K562 (cell line): ENCODE results near the gene RHBDD1. TPM values are rescaled to one million over a fixed set of nuclear protein-coding genes. Genes with fewer than 3 reads are reported as not detected.

ENCODE experiments used
- BRD9 ChIP-seq: fragments of 450-650 bp; IDR thresholded peaks from 2 replicates; pipeline ENCODE4 v1.6.1; 2018; ENCODE audit warnings: low read depth; ENCODE audit not compliant: partially characterized antibody
- ELF2 ChIP-seq: fragments of 250-450 bp; sonication (Bioruptor Pico); IDR thresholded peaks from 2 replicates; pipeline ENCODE4 v1.5.0; 2021; ENCODE audit warnings: mild to moderate bottlenecking
- HDAC3 ChIP-seq: fragments of 450-650 bp; IDR thresholded peaks from 2 replicates; pipeline ENCODE4 v1.6.1; 2018; ENCODE audit warnings: borderline replicate concordance, mild to moderate bottlenecking, moderate library complexity; ENCODE audit not compliant: partially characterized antibody
- MXI1 ChIP-seq: IDR thresholded peaks from 2 replicates; pipeline ENCODE4 v1.6.1; 2011; ENCODE audit warnings: low read depth, mild to moderate bottlenecking, improper control_type of control experiment, low read length
- MYNN ChIP-seq, 2 experiments: sonication (generic); formaldehyde crosslinking in 1 of 2; IDR thresholded peaks; 2 replicates each; pipeline versions ENCODE4 v1.5.0 to v1.6.1; 2016 to 2020; ENCODE audit warnings: antibody characterized with exemption in 1 of 2, missing genetic modification reagents in 1 of 2
- NCOA2 ChIP-seq, 2 experiments: fragments of 450-650 bp; IDR thresholded peaks; 2 replicates each; pipeline ENCODE4 v1.6.1; 2018; ENCODE audit warnings: mild to moderate bottlenecking in 2 of 2, moderate library complexity in 1 of 2; ENCODE audit not compliant: partially characterized antibody in 2 of 2
- POLR2H ChIP-seq: IDR thresholded peaks from 2 replicates; pipeline ENCODE4 v1.6.1; 2016; ENCODE audit warnings: missing genetic modification characterization, low read depth, mild to moderate bottlenecking, control low read depth, missing compliant biosample characterization, moderate library complexity
- PRDM10 ChIP-seq: fragments of 450-650 bp; IDR thresholded peaks from 2 replicates; pipeline ENCODE4 v1.6.1; 2018; ENCODE audit not compliant: partially characterized antibody
- SMAD1 ChIP-seq: fragments of 150-350 bp; IDR thresholded peaks from 2 replicates; pipeline ENCODE4 v1.6.1; 2014; ENCODE audit warnings: low read length, low read depth; ENCODE audit not compliant: partially characterized antibody
- SP2 ChIP-seq: IDR thresholded peaks from 2 replicates; pipeline ENCODE4 v1.6.1; 2011; ENCODE audit warnings: mild to moderate bottlenecking, low read depth, low read length, moderate library complexity; ENCODE audit not compliant: poor library complexity, severe bottlenecking; ENCODE audit errors: extremely low read depth
- TCF7 ChIP-seq: sonication (generic); IDR thresholded peaks from 2 replicates; pipeline ENCODE4 v1.6.1; 2016; ENCODE audit warnings: antibody characterized with exemption, borderline replicate concordance
- THRAP3 ChIP-seq: fragments of 450-650 bp; IDR thresholded peaks from 2 replicates; pipeline ENCODE4 v1.6.1; 2016; ENCODE audit warnings: mild to moderate bottlenecking, inconsistent platforms, borderline replicate concordance
- TOE1 ChIP-seq, 2 experiments: fragments of 450-650 bp in 1 of 2; sonication (generic) in 1 of 2; formaldehyde crosslinking in 1 of 2; IDR thresholded peaks; 2 replicates each; pipeline versions ENCODE4 v1.7.1 to v1.8.0; 2016 to 2022; ENCODE audit warnings: borderline replicate concordance in 2 of 2, mild to moderate bottlenecking in 2 of 2, antibody characterized with exemption in 1 of 2, inconsistent platforms in 1 of 2, low read depth in 1 of 2, missing genetic modification reagents in 1 of 2, moderate library complexity in 1 of 2
- polyA plus RNA-seq, 8 experiments: library from polyadenylated mRNA; depleted of rRNA in 4 of 8; stranded (reverse) in 5 of 8; unstranded in 3 of 8; fragments of >200 nt; fragmentation: Nextera tagmentation in 2 of 8; fragmentation: Illumina TruSeq in 1 of 8; extraction: Ambion mirVana in 2 of 8; extraction: Trizol in 1 of 8; gene quantifications; 2 replicates each; pipeline versions ENCODE4 v1.2.1 to v1.2.3, GENCODE V29; 2011 to 2014; ENCODE audit warnings: inconsistent platforms in 1 of 8, missing spikeins in 1 of 8
- total RNA-seq, 7 experiments: library from RNA; depleted of rRNA in 6 of 7; stranded (reverse); fragments of >200 nt in 6 of 7; fragmentation: Illumina TruSeq in 2 of 7; extraction: Trizol in 2 of 7; gene quantifications; 2 replicates each; pipeline versions ENCODE4 v1.2.1 to v1.2.3, GENCODE V29; 2011 to 2021; ENCODE audit warnings: low replicate concordance in 1 of 7
- TF ChIP-seq, protein P1 (sequence below): fragments of 250-450 bp; sonication (Bioruptor Pico); IDR thresholded peaks from 2 replicates; pipeline ENCODE4 v1.9.0; 2021; ENCODE audit warnings: mild to moderate bottlenecking, inconsistent platforms
- TF ChIP-seq, protein P2 (sequence below): sonication (generic); formaldehyde crosslinking; IDR thresholded peaks from 2 replicates; pipeline ENCODE4 v1.8.1; 2023; ENCODE audit warnings: mild to moderate bottlenecking, missing genetic modification reagents
- TF ChIP-seq, protein P3 (sequence below): fragments of 450-650 bp; IDR thresholded peaks from 2 replicates; pipeline ENCODE4 v1.7.0; 2016; ENCODE audit warnings: borderline replicate concordance

RHBDD1 gene
- total and polyA plus RNA-seq, 9 of the 15 experiments (the other 6 are each of a cell fraction or from before 2014, with no cell fraction given), result 4.8 to 34.8 (median 15.6) TPM

DNA sequence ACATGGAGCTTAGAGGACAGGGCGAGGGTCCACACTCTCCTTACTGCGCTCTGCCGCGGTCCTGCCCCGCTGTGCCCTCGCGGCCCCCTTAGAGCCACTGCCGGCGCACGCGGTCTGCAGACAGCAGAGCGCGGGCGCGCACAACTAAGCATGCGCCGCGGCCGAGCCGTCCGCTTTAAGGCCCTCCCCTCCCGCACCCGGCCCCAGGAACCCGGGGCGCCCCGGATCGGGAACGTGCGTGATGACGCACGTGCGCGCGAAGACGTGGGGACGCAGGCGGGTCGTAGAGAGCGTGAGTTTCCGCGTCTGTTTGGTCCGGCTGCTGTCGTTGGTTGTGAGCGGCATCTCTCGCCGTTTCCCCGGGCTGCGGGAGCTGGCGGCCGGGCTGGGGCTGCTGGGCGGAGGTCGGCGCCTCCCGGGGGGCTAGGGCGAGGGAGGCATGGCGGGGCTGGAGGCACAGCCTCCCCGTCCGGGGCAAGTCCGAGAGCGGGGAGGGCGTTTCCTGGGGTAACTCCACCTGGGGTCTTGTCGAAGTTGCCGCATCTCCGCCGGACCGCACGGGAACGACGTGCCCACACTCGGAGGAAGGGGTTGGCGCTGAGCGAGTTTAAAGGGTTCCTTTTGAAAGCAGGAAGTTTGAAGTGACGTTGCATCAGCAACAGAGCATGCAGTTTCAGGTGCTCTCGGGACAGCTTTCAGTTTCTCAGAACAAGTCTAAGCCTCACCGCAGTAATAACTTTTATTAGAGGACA lies at the start of gene RHBDD1 (continued):
- TF ChIP-seq SMAD1 (no peak), MXI1 (peak; percentile 33; the same call in 1 of the 2 replicates), MYNN (IDR thresholded peaks at IDR 0.05) (no peak), MYNN (CRISPR knock-in tag; IDR thresholded peaks at IDR 0.05) (no peak), THRAP3 (no peak), ELF2 (CRISPR knock-in tag) (no peak), TCF7 (no peak), POLR2H (tag) (peak; percentile 78), BRD9 (no peak), TOE1 (IDR thresholded peaks at IDR 0.05; ENCODE audit: borderline replicate concordance) (no peak), TOE1 (CRISPR knock-in tag; IDR thresholded peaks at IDR 0.05; ENCODE audit: borderline replicate concordance, low read depth) (peak; percentile 61; the same call in 1 of the 2 replicates), NCOA2 (IDR thresholded peaks at IDR 0.05; ENCODE audit: partially characterized antibody in 2 of 2) (no peak), SP2 (no peak), HDAC3 (no peak), PRDM10 (peak; percentile 10)
- TF ChIP-seq, protein P1, sequence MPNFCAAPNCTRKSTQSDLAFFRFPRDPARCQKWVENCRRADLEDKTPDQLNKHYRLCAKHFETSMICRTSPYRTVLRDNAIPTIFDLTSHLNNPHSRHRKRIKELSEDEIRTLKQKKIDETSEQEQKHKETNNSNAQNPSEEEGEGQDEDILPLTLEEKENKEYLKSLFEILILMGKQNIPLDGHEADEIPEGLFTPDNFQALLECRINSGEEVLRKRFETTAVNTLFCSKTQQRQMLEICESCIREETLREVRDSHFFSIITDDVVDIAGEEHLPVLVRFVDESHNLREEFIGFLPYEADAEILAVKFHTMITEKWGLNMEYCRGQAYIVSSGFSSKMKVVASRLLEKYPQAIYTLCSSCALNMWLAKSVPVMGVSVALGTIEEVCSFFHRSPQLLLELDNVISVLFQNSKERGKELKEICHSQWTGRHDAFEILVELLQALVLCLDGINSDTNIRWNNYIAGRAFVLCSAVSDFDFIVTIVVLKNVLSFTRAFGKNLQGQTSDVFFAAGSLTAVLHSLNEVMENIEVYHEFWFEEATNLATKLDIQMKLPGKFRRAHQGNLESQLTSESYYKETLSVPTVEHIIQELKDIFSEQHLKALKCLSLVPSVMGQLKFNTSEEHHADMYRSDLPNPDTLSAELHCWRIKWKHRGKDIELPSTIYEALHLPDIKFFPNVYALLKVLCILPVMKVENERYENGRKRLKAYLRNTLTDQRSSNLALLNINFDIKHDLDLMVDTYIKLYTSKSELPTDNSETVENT, result no peak
- TF ChIP-seq, protein P2, sequence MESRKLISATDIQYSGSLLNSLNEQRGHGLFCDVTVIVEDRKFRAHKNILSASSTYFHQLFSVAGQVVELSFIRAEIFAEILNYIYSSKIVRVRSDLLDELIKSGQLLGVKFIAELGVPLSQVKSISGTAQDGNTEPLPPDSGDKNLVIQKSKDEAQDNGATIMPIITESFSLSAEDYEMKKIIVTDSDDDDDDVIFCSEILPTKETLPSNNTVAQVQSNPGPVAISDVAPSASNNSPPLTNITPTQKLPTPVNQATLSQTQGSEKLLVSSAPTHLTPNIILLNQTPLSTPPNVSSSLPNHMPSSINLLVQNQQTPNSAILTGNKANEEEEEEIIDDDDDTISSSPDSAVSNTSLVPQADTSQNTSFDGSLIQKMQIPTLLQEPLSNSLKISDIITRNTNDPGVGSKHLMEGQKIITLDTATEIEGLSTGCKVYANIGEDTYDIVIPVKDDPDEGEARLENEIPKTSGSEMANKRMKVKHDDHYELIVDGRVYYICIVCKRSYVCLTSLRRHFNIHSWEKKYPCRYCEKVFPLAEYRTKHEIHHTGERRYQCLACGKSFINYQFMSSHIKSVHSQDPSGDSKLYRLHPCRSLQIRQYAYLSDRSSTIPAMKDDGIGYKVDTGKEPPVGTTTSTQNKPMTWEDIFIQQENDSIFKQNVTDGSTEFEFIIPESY, result peak; percentile 77
- TF ChIP-seq, protein P3, sequence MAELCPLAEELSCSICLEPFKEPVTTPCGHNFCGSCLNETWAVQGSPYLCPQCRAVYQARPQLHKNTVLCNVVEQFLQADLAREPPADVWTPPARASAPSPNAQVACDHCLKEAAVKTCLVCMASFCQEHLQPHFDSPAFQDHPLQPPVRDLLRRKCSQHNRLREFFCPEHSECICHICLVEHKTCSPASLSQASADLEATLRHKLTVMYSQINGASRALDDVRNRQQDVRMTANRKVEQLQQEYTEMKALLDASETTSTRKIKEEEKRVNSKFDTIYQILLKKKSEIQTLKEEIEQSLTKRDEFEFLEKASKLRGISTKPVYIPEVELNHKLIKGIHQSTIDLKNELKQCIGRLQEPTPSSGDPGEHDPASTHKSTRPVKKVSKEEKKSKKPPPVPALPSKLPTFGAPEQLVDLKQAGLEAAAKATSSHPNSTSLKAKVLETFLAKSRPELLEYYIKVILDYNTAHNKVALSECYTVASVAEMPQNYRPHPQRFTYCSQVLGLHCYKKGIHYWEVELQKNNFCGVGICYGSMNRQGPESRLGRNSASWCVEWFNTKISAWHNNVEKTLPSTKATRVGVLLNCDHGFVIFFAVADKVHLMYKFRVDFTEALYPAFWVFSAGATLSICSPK, result no peak
